Body of pancreas (tissue), 4 donors: ENCODE data around the gene FGF14.

ENCODE experiments used
- POLR2A ChIP-seq, 3 donors: fragments of 450-650 bp; IDR thresholded peaks; one replicate each; pipeline ENCODE4 v1.6.1; 2016; ENCODE audit warnings: antibody characterized with exemption in 3 of 3, mild to moderate bottlenecking in 2 of 3
- TF ChIP-seq, protein P1 (sequence below), 7 experiments: fragments of 450-650 bp in 4 of 7; fragments of 200-600 bp in 3 of 7; sonication (generic) in 3 of 7; IDR thresholded peaks; one replicate each; pipeline ENCODE4 v1.5.1; 2016 to 2019; ENCODE audit warnings: antibody characterized with exemption in 7 of 7

GRCh38 chr13:102374726-102375125 lies 27.1 kb downstream of the FGF14 start:
- no peak for TF ChIP-seq POLR2A (IDR thresholded peaks at IDR 0.05)
- TF ChIP-seq, protein P1, sequence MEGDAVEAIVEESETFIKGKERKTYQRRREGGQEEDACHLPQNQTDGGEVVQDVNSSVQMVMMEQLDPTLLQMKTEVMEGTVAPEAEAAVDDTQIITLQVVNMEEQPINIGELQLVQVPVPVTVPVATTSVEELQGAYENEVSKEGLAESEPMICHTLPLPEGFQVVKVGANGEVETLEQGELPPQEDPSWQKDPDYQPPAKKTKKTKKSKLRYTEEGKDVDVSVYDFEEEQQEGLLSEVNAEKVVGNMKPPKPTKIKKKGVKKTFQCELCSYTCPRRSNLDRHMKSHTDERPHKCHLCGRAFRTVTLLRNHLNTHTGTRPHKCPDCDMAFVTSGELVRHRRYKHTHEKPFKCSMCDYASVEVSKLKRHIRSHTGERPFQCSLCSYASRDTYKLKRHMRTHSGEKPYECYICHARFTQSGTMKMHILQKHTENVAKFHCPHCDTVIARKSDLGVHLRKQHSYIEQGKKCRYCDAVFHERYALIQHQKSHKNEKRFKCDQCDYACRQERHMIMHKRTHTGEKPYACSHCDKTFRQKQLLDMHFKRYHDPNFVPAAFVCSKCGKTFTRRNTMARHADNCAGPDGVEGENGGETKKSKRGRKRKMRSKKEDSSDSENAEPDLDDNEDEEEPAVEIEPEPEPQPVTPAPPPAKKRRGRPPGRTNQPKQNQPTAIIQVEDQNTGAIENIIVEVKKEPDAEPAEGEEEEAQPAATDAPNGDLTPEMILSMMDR (IDR thresholded peaks at IDR 0.05) = no peak
